K562 (cell line): ENCODE measurements around the gene PPP1R14D. TPM values are rescaled to one million over a fixed set of nuclear protein-coding genes. Genes with fewer than 3 reads are reported as not detected.

Experiments used
- ARID3A ChIP-seq: IDR thresholded peaks from 2 replicates; pipeline ENCODE4 v1.6.1; 2012; ENCODE audit warnings: low read depth, low read length, improper control_type of control experiment, borderline replicate concordance
- CGGBP1 ChIP-seq: fragments of 250-450 bp; sonication (Bioruptor Pico); IDR thresholded peaks from 2 replicates; pipeline ENCODE4 v1.9.0; 2021; ENCODE audit warnings: mild to moderate bottlenecking
- NFIC ChIP-seq: fragments of 450-650 bp; IDR thresholded peaks from 2 replicates; pipeline ENCODE4 v1.6.1; 2017; ENCODE audit warnings: mild to moderate bottlenecking, inconsistent platforms
- REST ChIP-seq, 2 experiments: fragments of 450-650 bp; formaldehyde crosslinking in 1 of 2; IDR thresholded peaks; 2 replicates each; pipeline versions ENCODE4 v1.4.0 to v1.6.1; 2014 to 2020; ENCODE audit warnings: mild to moderate bottlenecking in 2 of 2, borderline replicate concordance in 1 of 2, low read depth in 1 of 2
- SPI1 ChIP-seq: IDR thresholded peaks from 2 replicates; pipeline ENCODE4 v1.6.1; 2011; ENCODE audit warnings: low read depth, low read length, control low read depth, borderline replicate concordance
- TBP ChIP-seq: optimal IDR thresholded peaks from 2 replicates; pipeline ENCODE3; 2011; ENCODE audit warnings: low read depth, low read length, improper control_type of control experiment
- polyA plus RNA-seq, 8 experiments: library from polyadenylated mRNA; depleted of rRNA in 4 of 8; stranded (reverse) in 5 of 8; unstranded in 3 of 8; fragments of >200 nt; fragmentation: Nextera tagmentation in 2 of 8; fragmentation: Illumina TruSeq in 1 of 8; extraction: Ambion mirVana in 2 of 8; extraction: Trizol in 1 of 8; gene quantifications; 2 replicates each; pipeline versions ENCODE4 v1.2.1 to v1.2.3, GENCODE V29; 2011 to 2014; ENCODE audit warnings: inconsistent platforms in 1 of 8, missing spikeins in 1 of 8
- total RNA-seq, 7 experiments: library from RNA; depleted of rRNA in 6 of 7; stranded (reverse); fragments of >200 nt in 6 of 7; fragmentation: Illumina TruSeq in 2 of 7; extraction: Trizol in 2 of 7; gene quantifications; 2 replicates each; pipeline versions ENCODE4 v1.2.1 to v1.2.3, GENCODE V29; 2011 to 2021; ENCODE audit warnings: low replicate concordance in 1 of 7
- TF ChIP-seq, protein P1 (sequence below): fragments of 450-650 bp; IDR thresholded peaks from 2 replicates; pipeline ENCODE4 v1.6.1; 2018; ENCODE audit warnings: mild to moderate bottlenecking, low read depth; ENCODE audit not compliant: partially characterized antibody
- TF ChIP-seq, protein P2 (sequence below): sonication (generic); formaldehyde crosslinking; IDR thresholded peaks from 2 replicates; pipeline ENCODE4 v1.8.1; 2023; ENCODE audit warnings: mild to moderate bottlenecking, missing genetic modification reagents, moderate library complexity

PPP1R14D gene
- total and polyA plus RNA-seq, 9 of the 15 experiments (the other 6 are each of a cell fraction or from before 2014, with no cell fraction given) = 0.11 to 0.18 TPM; not detected in 7

DNA sequence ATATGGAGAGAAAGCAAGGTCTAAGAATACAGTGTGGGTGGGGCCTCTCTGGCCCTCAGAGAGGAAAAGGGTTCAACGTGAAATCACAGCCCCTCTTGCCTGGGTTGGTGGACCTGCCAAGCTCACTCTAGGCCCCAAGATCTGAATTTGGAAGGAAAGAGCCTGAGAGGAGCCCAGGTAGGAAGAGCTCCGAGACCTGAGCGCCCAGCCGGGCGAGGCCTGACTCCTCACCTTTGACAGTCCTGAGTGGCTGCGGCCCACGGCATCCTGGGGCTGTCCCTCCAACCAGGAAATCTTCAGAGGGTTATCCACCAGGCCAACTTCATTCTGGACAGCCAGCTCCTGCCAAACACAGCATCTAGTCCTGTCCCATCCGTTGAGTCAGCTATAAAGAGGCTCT is 55.0 kb downstream of the PPP1R14D start (continued):
- no peak for TF ChIP-seq REST (IDR thresholded peaks at IDR 0.05; ENCODE audit: borderline replicate concordance)
- TF ChIP-seq REST (CRISPR knock-in tag; IDR thresholded peaks at IDR 0.05; ENCODE audit: low read depth) = no peak
- TF ChIP-seq, protein P1, sequence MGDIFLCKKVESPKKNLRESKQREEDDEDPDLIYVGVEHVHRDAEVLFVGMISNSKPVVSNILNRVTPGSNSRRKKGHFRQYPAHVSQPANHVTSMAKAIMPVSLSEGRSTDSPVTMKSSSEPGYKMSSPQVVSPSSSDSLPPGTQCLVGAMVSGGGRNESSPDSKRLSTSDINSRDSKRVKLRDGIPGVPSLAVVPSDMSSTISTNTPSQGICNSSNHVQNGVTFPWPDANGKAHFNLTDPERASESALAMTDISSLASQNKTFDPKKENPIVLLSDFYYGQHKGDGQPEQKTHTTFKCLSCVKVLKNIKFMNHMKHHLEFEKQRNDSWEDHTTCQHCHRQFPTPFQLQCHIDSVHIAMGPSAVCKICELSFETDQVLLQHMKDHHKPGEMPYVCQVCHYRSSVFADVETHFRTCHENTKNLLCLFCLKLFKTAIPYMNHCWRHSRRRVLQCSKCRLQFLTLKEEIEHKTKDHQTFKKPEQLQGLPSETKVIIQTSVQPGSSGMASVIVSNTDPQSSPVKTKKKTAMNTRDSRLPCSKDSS = no peak
- TF ChIP-seq ARID3A = no peak
- no peak for TF ChIP-seq SPI1
- TF ChIP-seq CGGBP1 = no peak
- no peak for TF ChIP-seq NFIC
- TF ChIP-seq, protein P2, sequence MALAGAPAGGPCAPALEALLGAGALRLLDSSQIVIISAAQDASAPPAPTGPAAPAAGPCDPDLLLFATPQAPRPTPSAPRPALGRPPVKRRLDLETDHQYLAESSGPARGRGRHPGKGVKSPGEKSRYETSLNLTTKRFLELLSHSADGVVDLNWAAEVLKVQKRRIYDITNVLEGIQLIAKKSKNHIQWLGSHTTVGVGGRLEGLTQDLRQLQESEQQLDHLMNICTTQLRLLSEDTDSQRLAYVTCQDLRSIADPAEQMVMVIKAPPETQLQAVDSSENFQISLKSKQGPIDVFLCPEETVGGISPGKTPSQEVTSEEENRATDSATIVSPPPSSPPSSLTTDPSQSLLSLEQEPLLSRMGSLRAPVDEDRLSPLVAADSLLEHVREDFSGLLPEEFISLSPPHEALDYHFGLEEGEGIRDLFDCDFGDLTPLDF (CRISPR knock-in tag) = no peak
- no peak for TF ChIP-seq TBP
- TF ChIP-seq, all 486 proteins: peak for 0
